Karpas-422 (cell line): Measurements from ENCODE around the gene CDK18. TPM values are rescaled to one million over a fixed set of nuclear protein-coding genes. Genes with fewer than 3 reads are reported as not detected.
A peak's percentile ranks its signal among the peaks of the same experiment; 100 is the strongest.

Experiments
- DNase-seq: peaks from one replicate; pipeline ENCODE4 v3.0.0-alpha.2; 2015
- H2AFZ ChIP-seq: fragments of 200-600 bp; sonication (generic); 2 replicates; pipeline ENCODE4 v1.6.1; 2014; ENCODE audit warnings: antibody characterized with exemption, low read length, mixed read lengths
- H3K27ac ChIP-seq: fragments of 200-600 bp; sonication (generic); 2 replicates; pipeline ENCODE4 v1.5.1; 2014; ENCODE audit warnings: mild to moderate bottlenecking, low read length, moderate library complexity
- H3K27me3 ChIP-seq: fragments of 200-600 bp; sonication (generic); 2 replicates; pipeline ENCODE4 v1.6.1; 2014; ENCODE audit warnings: low read length, mixed read lengths
- H3K36me3 ChIP-seq: fragments of 200-600 bp; sonication (generic); 2 replicates; pipeline ENCODE4 v1.6.1; 2014; ENCODE audit warnings: low read length, mixed read lengths; ENCODE audit not compliant: insufficient read depth
- H3K4me1 ChIP-seq: fragments of 200-600 bp; sonication (generic); 2 replicates; pipeline ENCODE4 v1.6.1; 2014; ENCODE audit warnings: mild to moderate bottlenecking, low read length, mixed read lengths
- H3K4me2 ChIP-seq: fragments of 200-600 bp; sonication (generic); 2 replicates; pipeline ENCODE4 v1.6.1; 2014; ENCODE audit warnings: low read length, low read depth, mild to moderate bottlenecking; ENCODE audit not compliant: poor library complexity, severe bottlenecking
- H3K4me3 ChIP-seq: fragments of 200-600 bp; sonication (generic); 2 replicates; pipeline ENCODE4 v1.5.1; 2014; ENCODE audit warnings: mild to moderate bottlenecking, antibody characterized with exemption, low read length, mixed read lengths
- H3K79me2 ChIP-seq: fragments of 200-600 bp; sonication (generic); 2 replicates; pipeline ENCODE4 v1.6.1; 2014; ENCODE audit warnings: mild to moderate bottlenecking, low read length, mixed read lengths
- H3K9ac ChIP-seq: fragments of 200-600 bp; sonication (generic); 2 replicates; pipeline ENCODE4 v1.6.0; 2014; ENCODE audit warnings: low read length
- H3K9me2 ChIP-seq: fragments of 200-600 bp; sonication (generic), shearing (Covaris generic); replicated peaks from 2 replicates; pipeline ENCODE4 v1.6.0; 2014; ENCODE audit warnings: mild to moderate bottlenecking, low read length, moderate library complexity; ENCODE audit not compliant: insufficient read depth
- H3K9me3 ChIP-seq: fragments of 300-700, 200-600 bp; sonication (generic); 2 replicates; pipeline ENCODE4 v1.6.1; 2014; ENCODE audit warnings: low read length, mixed read lengths
- H4K20me1 ChIP-seq: fragments of 200-600 bp; sonication (generic); 2 replicates; pipeline ENCODE4 v1.6.1; 2014; ENCODE audit warnings: mild to moderate bottlenecking, antibody characterized with exemption, low read length, low read depth; ENCODE audit not compliant: insufficient read depth
- total RNA-seq: library from RNA; depleted of rRNA; stranded (reverse); fragments of >200 nt; shearing (Covaris generic); gene quantifications from 2 replicates; pipeline ENCODE4 v1.2.3, GENCODE V29; 2014; ENCODE audit warnings: low replicate concordance

Gene CDK18
- total RNA-seq, 1 experiment from 2014 or later: 0.45 TPM

DNA sequence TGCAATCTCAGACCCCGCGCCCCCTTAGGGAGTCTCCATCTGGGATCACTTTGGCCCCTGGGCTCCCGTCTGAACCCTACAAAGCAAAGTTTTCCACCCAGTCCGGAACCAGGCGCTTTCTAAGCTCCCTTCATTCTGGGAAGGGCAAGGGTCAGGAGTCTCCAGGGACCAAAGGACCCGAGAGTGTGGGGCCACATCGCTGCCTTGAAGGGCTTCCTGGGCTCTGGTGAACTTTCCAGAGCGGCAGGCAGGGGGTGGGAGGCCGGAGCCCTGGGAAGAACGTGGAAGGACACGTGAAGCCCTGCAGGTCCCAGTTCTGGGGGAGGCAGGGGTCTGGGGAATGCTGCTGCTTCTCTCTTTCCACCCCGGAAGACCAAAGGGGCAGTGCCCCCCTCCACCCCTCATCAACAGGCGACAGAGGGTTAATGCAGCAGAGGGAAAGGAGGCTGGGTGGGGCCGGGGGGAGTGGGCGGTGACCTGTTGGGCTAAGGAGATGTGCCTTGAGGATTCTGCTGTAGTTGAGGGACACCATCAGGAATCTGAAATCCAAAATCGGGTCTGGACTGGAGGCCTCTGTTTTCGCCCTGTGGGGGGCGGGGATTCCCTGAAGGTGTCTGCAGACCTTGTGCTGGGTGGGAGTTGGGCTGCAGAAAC, 734 bp downstream of the CDK18 start:
- Histone ChIP-seq H2AFZ (peak overlapping the region; percentile 73; the same call in 1 of the 2 replicates), H3K4me2 (peak overlapping the region; percentile 78), H3K4me1 (peaks cover 11% of the 10 kb centered on the region), H3K79me2 (no peaks in the 10 kb centered on the region), H3K4me3 (peak overlapping the region; percentile 63), H3K9me3 (no peaks in the 10 kb centered on the region), H3K27me3 (no peaks in the 10 kb centered on the region), H3K9me2 (no peaks in the 10 kb centered on the region), H3K27ac (no peak overlapping the region), H4K20me1 (no peaks in the 10 kb centered on the region), H3K9ac (peak overlapping the region; percentile 59), H3K36me3 (no peaks in the 10 kb centered on the region)
- DNase-seq: no peak

DNA sequence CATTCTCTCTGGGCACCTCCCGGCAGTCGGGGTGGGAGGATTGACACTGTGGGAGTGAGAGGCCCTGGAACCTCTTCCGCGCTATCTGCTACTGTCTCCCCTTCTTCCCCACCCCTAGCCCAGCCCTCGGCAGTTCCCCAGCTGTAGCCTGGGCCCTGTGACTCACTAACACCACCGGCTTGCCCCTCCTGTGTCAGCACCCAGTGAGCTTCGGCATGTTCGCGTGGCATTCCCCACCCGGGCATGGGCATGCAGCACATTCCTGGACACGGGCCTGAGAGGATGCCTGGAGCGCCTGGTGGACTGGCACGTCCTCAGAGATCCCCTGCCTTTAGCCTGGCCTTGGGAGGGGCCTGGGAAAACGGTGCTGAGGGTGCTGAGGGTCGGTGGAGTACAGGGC, 1.3 kb downstream of the CDK18 start:
- Histone ChIP-seq H3K4me1 (peaks cover 11% of the 10 kb centered on the region), H3K27ac (no peak overlapping the region), H3K9me2 (no peaks in the 10 kb centered on the region), H3K9ac (no peak overlapping the region), H3K4me2 (no peak overlapping the region), H3K79me2 (no peaks in the 10 kb centered on the region), H3K4me3 (no peak overlapping the region), H3K9me3 (no peaks in the 10 kb centered on the region), H3K27me3 (no peaks in the 10 kb centered on the region), H3K36me3 (no peaks in the 10 kb centered on the region), H2AFZ (no peak overlapping the region), H4K20me1 (no peaks in the 10 kb centered on the region)
- DNase-seq: no peak

DNA sequence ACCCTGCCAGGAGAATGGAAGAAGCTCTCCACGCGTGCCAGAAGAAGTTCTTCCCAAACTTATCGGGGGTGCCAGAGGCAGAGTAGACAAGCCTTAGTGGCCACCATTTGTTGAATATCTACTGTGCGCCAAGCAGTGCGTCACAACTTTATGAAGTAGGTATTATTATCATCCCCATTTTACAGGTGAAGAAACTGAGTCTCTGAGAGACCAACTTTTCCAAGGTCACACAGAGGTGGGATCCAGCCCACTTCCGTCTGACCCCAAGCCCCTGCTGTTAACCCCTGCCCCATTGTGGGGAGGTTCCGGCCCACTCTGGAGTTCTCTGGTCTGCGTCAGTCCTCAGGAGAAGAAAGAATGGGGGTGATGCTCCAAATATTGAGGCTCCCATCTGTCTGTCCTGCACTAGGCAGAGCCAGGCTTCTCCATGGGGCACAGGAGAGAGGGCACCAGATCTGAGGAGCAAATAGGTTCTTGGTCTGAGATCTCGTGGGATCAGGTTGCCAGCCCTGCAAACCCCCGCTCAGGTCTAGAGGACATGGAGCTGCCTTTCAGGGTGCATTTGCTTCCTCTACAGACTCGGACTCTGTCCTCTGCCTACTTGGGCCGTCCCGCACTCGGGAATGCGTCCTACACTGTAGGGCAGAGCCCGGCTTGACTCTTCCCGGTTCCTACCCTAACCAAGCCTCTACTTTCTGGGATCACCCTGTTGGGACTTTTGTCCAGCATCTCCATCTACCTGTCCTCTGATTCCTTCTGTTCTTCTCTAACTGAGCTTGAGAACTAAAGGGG, 2.1 kb downstream of the CDK18 start:
- Histone ChIP-seq H3K36me3 (no peaks in the 10 kb centered on the region), H3K27me3 (no peaks in the 10 kb centered on the region), H3K27ac (no peak overlapping the region), H4K20me1 (no peaks in the 10 kb centered on the region), H3K9ac (no peak overlapping the region), H3K79me2 (no peaks in the 10 kb centered on the region), H3K9me2 (no peaks in the 10 kb centered on the region), H3K4me3 (no peak overlapping the region), H3K4me1 (peaks cover 11% of the 10 kb centered on the region), H2AFZ (no peak overlapping the region), H3K4me2 (no peak overlapping the region), H3K9me3 (no peaks in the 10 kb centered on the region)
- DNase-seq: no peak

DNA sequence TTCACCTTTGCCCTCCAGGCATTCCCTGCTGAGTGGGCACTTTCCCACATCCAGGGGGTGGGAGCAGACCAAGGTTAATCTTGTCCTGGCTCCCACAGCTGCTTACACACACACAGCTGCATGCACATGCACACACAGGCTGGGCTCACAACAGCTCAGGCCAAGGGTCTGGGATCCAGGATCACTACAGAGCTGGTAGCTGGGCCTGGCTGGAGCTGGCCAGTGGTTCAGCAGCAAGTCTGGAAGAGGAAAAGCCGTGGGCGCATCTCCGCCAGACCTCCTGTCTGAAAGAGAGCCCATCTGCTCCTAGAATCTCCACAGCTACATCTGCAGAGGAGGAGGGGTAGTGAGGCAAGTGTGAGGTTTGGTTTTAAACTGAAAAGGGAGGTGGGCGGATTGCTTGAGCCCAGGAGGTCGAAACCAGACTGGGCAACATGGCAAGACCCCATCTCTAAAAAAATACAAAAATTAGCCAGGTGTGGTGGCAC, 3.8 kb downstream of the CDK18 start:
- Histone ChIP-seq H3K9me2 (no peaks in the 10 kb centered on the region), H3K27ac (no peak overlapping the region), H3K9ac (no peak overlapping the region), H3K4me3 (no peak overlapping the region), H3K9me3 (no peaks in the 10 kb centered on the region), H3K36me3 (no peaks in the 10 kb centered on the region), H3K4me1 (peaks cover 11% of the 10 kb centered on the region), H3K27me3 (no peaks in the 10 kb centered on the region), H3K79me2 (no peaks in the 10 kb centered on the region), H4K20me1 (no peaks in the 10 kb centered on the region), H2AFZ (no peak overlapping the region), H3K4me2 (no peak overlapping the region)
- no peak for DNase-seq

DNA sequence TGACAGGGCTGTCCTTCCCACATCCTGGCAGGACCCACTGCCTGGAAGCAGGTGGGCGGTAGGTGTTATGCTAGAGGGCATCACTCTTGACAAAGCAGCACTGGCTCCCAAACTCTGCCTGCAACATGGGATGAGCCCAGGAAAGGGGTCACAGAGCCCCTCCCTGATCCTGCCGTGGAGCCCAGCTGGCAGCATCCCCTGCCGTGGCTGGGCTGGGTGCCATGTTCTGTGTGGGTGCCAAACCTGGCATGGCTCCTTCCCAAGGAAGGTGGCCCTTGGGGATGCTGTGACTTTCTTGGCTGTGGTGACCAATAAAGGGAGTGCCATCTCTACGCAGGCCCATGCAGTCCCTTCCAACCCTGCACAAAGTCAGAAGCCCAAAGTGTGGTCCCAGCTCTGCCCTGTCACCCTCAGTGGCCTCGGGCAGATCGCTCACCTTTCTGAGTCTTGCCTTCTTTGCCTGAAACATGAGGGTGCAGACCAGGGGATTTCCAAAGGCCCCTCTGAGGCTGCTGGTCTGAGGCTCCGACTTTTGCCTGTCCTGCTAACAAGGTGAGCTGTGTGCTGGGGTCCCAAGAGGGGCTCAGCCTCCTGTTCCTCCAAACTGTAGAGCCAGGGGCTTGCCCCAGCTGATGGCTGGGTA, 6.0 kb downstream of the CDK18 start:
- Histone ChIP-seq H4K20me1 (no peaks in the 10 kb centered on the region), H3K36me3 (no peaks in the 10 kb centered on the region), H3K9me2 (no peaks in the 10 kb centered on the region), H3K4me3 (no peak overlapping the region), H3K27ac (no peak overlapping the region), H3K4me1 (peaks cover under 1% of the 10 kb centered on the region), H3K4me2 (no peak overlapping the region), H3K27me3 (no peaks in the 10 kb centered on the region), H3K9ac (no peak overlapping the region), H3K79me2 (no peaks in the 10 kb centered on the region), H3K9me3 (no peaks in the 10 kb centered on the region), H2AFZ (no peak overlapping the region)
- no peak for DNase-seq

DNA sequence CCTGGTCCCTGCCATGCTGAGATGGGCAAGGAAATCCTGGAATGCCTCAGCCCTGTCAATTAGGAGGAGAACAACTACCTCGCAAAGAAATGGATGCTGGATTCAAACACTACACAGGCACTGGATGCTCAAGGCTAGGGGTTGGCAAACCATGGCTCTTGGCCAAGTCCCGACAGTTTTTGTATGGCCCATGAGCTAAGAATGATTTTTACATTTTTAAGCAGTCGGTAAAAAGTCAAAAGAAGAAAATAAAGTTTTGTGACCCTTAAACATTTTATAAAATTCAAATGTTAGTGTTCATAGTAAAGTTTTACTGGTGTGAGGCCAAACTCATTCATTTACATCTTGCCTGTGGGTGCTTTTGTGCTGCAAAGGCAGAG, 6.5 kb downstream of the CDK18 start:
- Histone ChIP-seq H3K4me2 (no peak overlapping the region), H3K9me3 (no peaks in the 10 kb centered on the region), H3K36me3 (no peaks in the 10 kb centered on the region), H2AFZ (no peak overlapping the region), H3K9ac (no peak overlapping the region), H4K20me1 (no peaks in the 10 kb centered on the region), H3K9me2 (no peaks in the 10 kb centered on the region), H3K27ac (no peak overlapping the region), H3K79me2 (no peaks in the 10 kb centered on the region), H3K27me3 (no peaks in the 10 kb centered on the region), H3K4me1 (no peaks in the 10 kb centered on the region), H3K4me3 (no peak overlapping the region)
- no peak for DNase-seq

DNA sequence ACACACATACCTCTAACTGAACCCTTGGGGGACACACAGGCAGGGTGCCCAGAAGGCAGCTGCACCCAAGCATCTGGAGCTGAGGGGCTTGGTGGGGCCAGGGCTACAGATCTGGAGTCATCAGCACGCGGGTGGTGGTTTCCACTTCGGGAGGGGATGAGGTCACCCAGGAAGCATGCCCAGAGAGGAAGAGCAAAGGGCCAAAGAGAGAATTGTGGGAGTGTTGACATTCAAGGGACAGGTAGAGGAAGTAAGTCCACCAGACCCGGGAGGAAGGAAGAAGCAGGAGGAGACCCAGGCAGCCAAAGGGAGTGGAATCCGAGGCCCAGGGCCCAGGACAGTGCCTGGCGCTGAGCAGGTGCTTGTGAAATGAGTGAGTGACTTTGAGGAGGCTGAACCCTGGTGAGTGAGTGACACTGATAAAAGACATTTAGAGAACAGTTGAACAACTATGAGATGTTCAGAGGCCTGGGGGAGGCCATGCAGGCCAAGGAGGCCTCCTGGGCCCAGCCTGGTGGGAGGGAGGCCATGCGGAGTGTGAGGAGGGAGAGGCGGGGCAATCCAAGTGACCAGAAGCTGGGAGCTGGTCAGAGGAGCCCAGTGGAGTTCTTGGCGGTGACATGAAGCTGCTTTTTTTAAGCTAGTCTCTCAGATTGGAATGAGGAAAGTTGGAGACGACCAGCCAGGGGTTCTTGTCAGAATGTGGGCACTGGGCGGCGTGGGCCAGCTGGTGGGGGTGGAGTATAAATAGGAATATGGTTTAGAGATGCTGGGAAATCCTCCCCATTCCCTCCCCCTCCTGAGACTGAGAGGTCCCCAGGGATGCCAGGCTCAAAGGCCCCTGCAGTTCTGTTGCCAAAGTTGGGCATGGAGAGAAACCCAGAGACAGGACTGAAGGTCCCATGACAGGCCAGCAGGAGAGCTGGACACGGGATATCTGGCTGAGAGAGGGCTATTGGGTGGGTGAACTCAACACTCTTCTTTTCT, 7.9 kb downstream of the CDK18 start:
- no peak overlapping the region for H3K4me2 ChIP-seq
- no peaks in the 10 kb centered on the region for H3K4me1 ChIP-seq
- no peak overlapping the region for H2AFZ ChIP-seq
- H3K9ac ChIP-seq: no peak overlapping the region
- no peaks in the 10 kb centered on the region for H3K36me3 ChIP-seq
- H3K79me2 ChIP-seq: no peaks in the 10 kb centered on the region
- no peak for DNase-seq
- H3K9me2 ChIP-seq: no peaks in the 10 kb centered on the region
- H3K4me3 ChIP-seq: no peak overlapping the region
- no peaks in the 10 kb centered on the region for H4K20me1 ChIP-seq
- no peaks in the 10 kb centered on the region for H3K27me3 ChIP-seq
- H3K9me3 ChIP-seq: no peaks in the 10 kb centered on the region
- H3K27ac ChIP-seq: no peak overlapping the region
